ENCODE measurements around the gene JAKMIP3.

DNA sequence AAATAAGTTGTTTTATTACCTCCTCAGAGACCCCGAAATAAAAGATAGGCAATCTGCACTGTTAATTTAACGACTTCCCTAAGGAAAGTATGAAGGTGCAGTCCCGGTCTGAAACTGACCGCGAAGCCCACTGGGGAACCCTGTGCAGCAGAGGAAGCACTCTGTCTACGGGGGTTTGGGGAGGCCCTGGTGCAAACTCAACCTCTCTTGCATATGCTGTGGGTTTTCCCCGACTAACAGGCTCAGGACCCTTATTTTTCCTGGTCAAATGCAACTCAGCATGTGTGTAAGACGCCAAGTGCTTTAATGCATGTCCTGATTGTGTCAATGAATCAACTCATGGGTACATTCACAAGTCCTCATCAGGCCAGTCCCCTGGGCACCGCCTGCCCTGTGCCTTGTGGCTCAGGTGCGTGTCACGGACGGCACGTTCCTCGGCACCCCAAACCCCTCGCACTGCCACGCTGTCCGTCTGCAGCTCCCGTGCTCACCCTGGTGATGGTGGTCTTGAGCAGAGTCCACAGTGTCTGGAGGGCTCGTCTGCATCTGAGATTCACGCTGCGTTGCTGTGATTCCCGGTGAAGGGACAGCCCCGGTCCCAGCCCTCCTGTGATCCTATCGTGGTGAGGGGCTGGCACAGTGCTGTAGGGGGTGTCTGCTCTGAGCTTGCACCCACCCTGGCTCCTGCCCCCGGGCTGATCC is 33.8 kb downstream of the JAKMIP3 start:
- TF ChIP-seq SP1 (IDR thresholded peaks at IDR 0.05) (no peak), SUZ12 (IDR thresholded peaks at IDR 0.05) (no peak)

All from HEK293T (cell line).